Neural progenitor cell (in vitro differentiated cells): Measurements from ENCODE around the gene RNF123.

ENCODE experiments used
- EZH2 ChIP-seq: fragments of 200-600 bp; sonication (generic); IDR thresholded peaks from 2 replicates; pipeline ENCODE4 v1.6.1; 2017; ENCODE audit warnings: antibody characterized with exemption, mild to moderate bottlenecking, moderate library complexity
- EZH2phosphoT487 ChIP-seq: fragments of 200-600 bp; sonication (generic); IDR thresholded peaks from 2 replicates; pipeline ENCODE4 v1.6.1; 2017; ENCODE audit warnings: antibody characterized with exemption
- TF ChIP-seq, protein P1 (sequence below): fragments of 200-600 bp; sonication (generic); IDR thresholded peaks from 2 replicates; pipeline ENCODE4 v1.5.1; 2017; ENCODE audit warnings: antibody characterized with exemption, mild to moderate bottlenecking

DNA sequence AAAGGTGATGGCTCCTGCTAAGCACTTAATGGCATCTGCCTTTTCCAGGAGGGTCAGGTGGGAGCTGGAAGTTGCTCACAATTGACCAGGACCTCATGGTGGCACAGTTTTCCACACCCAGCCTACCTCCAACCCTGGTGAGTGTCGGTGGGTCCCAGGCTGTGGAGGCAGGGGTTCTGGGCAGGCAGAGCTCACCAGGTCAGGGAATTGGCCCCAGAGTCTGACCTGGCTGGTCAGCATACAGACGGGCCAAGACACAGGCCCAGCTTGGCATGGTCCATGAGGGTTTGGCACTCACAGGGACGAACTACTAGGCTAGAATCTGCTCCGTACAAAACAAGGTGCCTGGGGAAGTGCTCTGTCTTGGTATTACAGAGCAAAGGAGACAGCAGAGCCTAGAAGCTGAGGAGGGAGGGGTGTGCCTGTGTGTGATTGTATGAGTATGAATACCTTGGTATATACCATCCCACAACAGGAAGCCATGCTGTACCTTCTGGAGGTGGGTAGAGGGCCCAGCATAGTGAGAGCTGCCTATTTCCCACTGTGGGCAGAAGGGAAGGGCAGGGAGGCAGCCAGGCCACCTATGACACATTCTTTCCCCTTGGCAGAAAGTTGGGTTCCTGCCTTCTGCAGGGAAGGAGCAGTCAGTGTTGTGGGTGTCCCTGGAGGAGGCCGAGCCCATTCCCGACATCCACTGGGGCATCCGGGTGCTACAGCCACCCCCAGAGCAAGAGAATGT is 8.7 kb upstream of the RNF123 start:
- TF ChIP-seq, protein P1, sequence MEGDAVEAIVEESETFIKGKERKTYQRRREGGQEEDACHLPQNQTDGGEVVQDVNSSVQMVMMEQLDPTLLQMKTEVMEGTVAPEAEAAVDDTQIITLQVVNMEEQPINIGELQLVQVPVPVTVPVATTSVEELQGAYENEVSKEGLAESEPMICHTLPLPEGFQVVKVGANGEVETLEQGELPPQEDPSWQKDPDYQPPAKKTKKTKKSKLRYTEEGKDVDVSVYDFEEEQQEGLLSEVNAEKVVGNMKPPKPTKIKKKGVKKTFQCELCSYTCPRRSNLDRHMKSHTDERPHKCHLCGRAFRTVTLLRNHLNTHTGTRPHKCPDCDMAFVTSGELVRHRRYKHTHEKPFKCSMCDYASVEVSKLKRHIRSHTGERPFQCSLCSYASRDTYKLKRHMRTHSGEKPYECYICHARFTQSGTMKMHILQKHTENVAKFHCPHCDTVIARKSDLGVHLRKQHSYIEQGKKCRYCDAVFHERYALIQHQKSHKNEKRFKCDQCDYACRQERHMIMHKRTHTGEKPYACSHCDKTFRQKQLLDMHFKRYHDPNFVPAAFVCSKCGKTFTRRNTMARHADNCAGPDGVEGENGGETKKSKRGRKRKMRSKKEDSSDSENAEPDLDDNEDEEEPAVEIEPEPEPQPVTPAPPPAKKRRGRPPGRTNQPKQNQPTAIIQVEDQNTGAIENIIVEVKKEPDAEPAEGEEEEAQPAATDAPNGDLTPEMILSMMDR: no peak
- TF ChIP-seq EZH2: no peak
- TF ChIP-seq EZH2phosphoT487: no peak
